ENCODE data around the gene RNF220. TPM values are rescaled to one million over a fixed set of nuclear protein-coding genes. Genes with fewer than 3 reads are reported as not detected.

The RNF220 gene
- total and polyA plus RNA-seq, 9 of the 15 experiments (the other 6 are each of a cell fraction or from before 2014, with no cell fraction given) = 5.1 to 117 (median 66.9) TPM

DNA sequence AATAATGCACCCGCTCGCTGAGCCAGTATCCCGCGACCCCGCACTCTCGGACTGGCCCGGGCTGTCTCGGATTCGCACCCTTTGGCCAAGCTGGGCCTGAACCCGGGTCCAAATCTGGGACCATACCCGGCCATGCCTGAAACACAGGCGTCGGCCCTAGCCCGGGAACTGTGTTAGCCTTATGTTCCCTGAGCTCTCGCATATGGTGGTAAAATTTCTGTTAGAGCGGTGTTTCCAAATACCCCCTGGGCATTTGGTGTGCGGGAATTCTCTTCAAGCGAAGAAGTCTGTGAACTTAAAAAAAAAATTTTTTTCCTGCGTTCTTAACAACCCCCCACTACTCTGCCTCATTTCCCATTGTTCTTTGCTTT lies 3.1 kb downstream of the RNF220 start:
- BruUV-seq (replicated peaks) = no TSS peak
- Histone ChIP-seq H3K9ac (ENCODE audit: insufficient read depth in 1 of 2, low read depth in 2 of 2, low read length in 2 of 2) (no peak overlapping the region), H3K36me3 (ENCODE audit: control insufficient read depth, insufficient read depth, low read length) (no peaks in the 10 kb centered on the region), H2AFZ (ENCODE audit: low read depth, low read length) (no peak overlapping the region), H3K4me2 (ENCODE audit: insufficient read depth, low read length) (no peak overlapping the region), H3K27me3 (ENCODE audit: control insufficient read depth in 2 of 2, insufficient read depth in 2 of 2, low read length in 2 of 2) (peaks cover 60 to 81% of the 10 kb centered on the region in 2 experiments), H4K20me1 (replicated peaks; ENCODE audit: control insufficient read depth, insufficient read depth, low read length) (0 out of 2 replicates have a peak, but pooled peaks cover 3% of the 10 kb centered on the region), H3K27ac (ENCODE audit: extremely low read depth, low read depth, low read length) (no peak overlapping the region), H3K9me1 (ENCODE audit: control insufficient read depth, insufficient read depth, low read length) (no peaks in the 10 kb centered on the region), H3K4me1 (replicated peaks in 1 of 2; ENCODE audit: control insufficient read depth in 2 of 2, insufficient read depth in 2 of 2, low read length in 2 of 2) (peaks cover 0 to 19% of the 10 kb centered on the region in 2 experiments; a peak in 2 of 5 replicates), H3K79me2 (ENCODE audit: control insufficient read depth, insufficient read depth, low read length) (no peaks in the 10 kb centered on the region), H3K9me3 (replicated peaks; ENCODE audit: control insufficient read depth, insufficient read depth, low read depth, low read length) (no peaks in the 10 kb centered on the region), H3K4me3 (no peak overlapping the region)
- DNase-seq (ENCODE audit: extremely low read depth in 1 of 4, low spot score in 3 of 4) (no peak), ATAC-seq (no peak), FAIRE-seq (no peak)
- intact Hi-C loops (cut with micrococcal nuclease) (no loop called here), in situ Hi-C loops (cut with MboI) (no loop called here)
- ChIA-PET CTCF (ENCODE audit: low intra/inter-chr PET ratio) (no interaction called here), POLR2A (interaction anchor here (0.5 to 1.1 kb wide), 4 partner anchors 8 to 135 kb away, joined by 3 to 4 read pairs (median 3); no protein-coding TSS in a partner anchor)
- WGBS (ENCODE audit: insufficient coverage, low coverage, missing lambda C conversion rate) = 17% methylated on average over 19 of the region's 19 CpGs
- no peak for TF ChIP-seq NBN (IDR thresholded peaks at IDR 0.05; ENCODE audit: low read depth)
- TF ChIP-seq, protein P1, sequence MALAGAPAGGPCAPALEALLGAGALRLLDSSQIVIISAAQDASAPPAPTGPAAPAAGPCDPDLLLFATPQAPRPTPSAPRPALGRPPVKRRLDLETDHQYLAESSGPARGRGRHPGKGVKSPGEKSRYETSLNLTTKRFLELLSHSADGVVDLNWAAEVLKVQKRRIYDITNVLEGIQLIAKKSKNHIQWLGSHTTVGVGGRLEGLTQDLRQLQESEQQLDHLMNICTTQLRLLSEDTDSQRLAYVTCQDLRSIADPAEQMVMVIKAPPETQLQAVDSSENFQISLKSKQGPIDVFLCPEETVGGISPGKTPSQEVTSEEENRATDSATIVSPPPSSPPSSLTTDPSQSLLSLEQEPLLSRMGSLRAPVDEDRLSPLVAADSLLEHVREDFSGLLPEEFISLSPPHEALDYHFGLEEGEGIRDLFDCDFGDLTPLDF (CRISPR knock-in tag; IDR thresholded peaks at IDR 0.05) = no peak
- no peak for TF ChIP-seq ZNF507 (tag; conservative IDR thresholded peaks at IDR 0.05)
- no peak for TF ChIP-seq TCFL5 (CRISPR knock-in tag; conservative IDR thresholded peaks at IDR 0.05)
- no peak for TF ChIP-seq PCBP1 (IDR thresholded peaks at IDR 0.05; ENCODE audit: low read depth, low read length, poor library complexity, severe bottlenecking)
- no peak for TF ChIP-seq RAD21 (CRISPR knock-in tag; conservative IDR thresholded peaks at IDR 0.05 in 1 of 2, IDR thresholded peaks at IDR 0.05 in 1 of 2)
- TF ChIP-seq NFATC3 (IDR thresholded peaks at IDR 0.05) = no peak
- TF ChIP-seq NCOR1 (IDR thresholded peaks at IDR 0.05) = no peak
- no peak for TF ChIP-seq ZNF695 (CRISPR knock-in tag; IDR thresholded peaks at IDR 0.05)
- TF ChIP-seq SMAD4 (CRISPR knock-in tag; conservative IDR thresholded peaks at IDR 0.05) = no peak
- no peak for TF ChIP-seq FOXA3 (CRISPR knock-in tag; conservative IDR thresholded peaks at IDR 0.05 in 1 of 2, IDR thresholded peaks at IDR 0.05 in 1 of 2)
- TF ChIP-seq, protein P2, sequence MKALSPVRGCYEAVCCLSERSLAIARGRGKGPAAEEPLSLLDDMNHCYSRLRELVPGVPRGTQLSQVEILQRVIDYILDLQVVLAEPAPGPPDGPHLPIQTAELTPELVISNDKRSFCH (CRISPR knock-in tag; IDR thresholded peaks at IDR 0.05) = no peak
- TF ChIP-seq, protein P2 (tag; IDR thresholded peaks at IDR 0.05) = no peak
- no peak for TF ChIP-seq WHSC1 (IDR thresholded peaks at IDR 0.05; ENCODE audit: low read length)

Measured in K562 (cell line).